Activated CD8-positive, alpha-beta T cell treated with anti-CD3 and anti-CD28 coated beads for 36 hours (primary cell): ENCODE measurements around the gene VTN. TPM values are rescaled to one million over a fixed set of nuclear protein-coding genes. Genes with fewer than 3 reads are reported as not detected.

Source experiments
- ATAC-seq: fragments of 200-7000 bp; cut with Tn5 transposase; one replicate; pipeline ENCODE4 v1.10.0; 2021; ENCODE audit warnings: mild to moderate bottlenecking, moderate library complexity
- CTCF ChIA-PET: fragments of 350-600 bp; sonication (Branson Sonifier 250); formaldehyde crosslinking; loops from one replicate; lab custom pipeline; 2021; ENCODE audit warnings: antibody characterized with exemption; lab: Charles Lee
- POLR2A ChIA-PET: fragments of 350-600 bp; sonication (Branson Sonifier 250); formaldehyde crosslinking; loops from one replicate; lab custom pipeline; 2021; ENCODE audit warnings: antibody characterized with exemption; lab: Charles Lee
- DNase-seq: peaks from one replicate; pipeline ENCODE4 v3.0.0-alpha.2; 2020
- H3K27ac Mint-ChIP-seq: one replicate; pipeline ENCODE4 v1.8.0; 2021; ENCODE audit warnings: mild to moderate bottlenecking, mixed read lengths
- H3K27me3 Mint-ChIP-seq: one replicate; pipeline ENCODE4 v1.8.0; 2021; ENCODE audit warnings: mixed read lengths
- H3K36me3 Mint-ChIP-seq: one replicate; pipeline ENCODE4 v1.8.0; 2021; ENCODE audit warnings: low read depth, mixed read lengths
- H3K4me1 Mint-ChIP-seq: one replicate; pipeline ENCODE4 v1.8.0; 2021; ENCODE audit warnings: low read depth, mixed read lengths
- H3K4me3 Mint-ChIP-seq: one replicate; pipeline ENCODE4 v1.8.0; 2021; ENCODE audit warnings: mild to moderate bottlenecking, moderate library complexity, mixed read lengths
- H3K9me3 Mint-ChIP-seq: one replicate; pipeline ENCODE4 v1.8.0; 2021; ENCODE audit warnings: mixed read lengths
- CTCF ChIP-seq: fragments of 200-600 bp; IDR thresholded peaks from one replicate; pipeline ENCODE4 v1.8.0; 2022; ENCODE audit warnings: antibody characterized with exemption, mild to moderate bottlenecking
- intact Hi-C: fragments of 100-400 bp; cut with micrococcal nuclease; formaldehyde crosslinking; loops from one replicate; pipeline ENCODE4 v1.10.0; 2022
- total RNA-seq, 2 experiments: library from RNA; stranded (reverse); gene quantifications; one replicate each; pipeline ENCODE4 v1.2.3, GENCODE V29; 2021

VTN gene
- total RNA-seq: under 1 TPM in 1 of 2 experiments, not detected in 1; 0.11 TPM

- TF ChIP-seq CTCF: no peak
- ChIA-PET POLR2A (interaction anchor here (1.5 to 5.5 kb wide), 3 partner anchors 10 to 17 kb away, joined by 3 to 35 read pairs (median 5); partner anchors contain the start of gene POLDIP2), CTCF (interaction anchor here (1.4 to 1.7 kb wide), 2 partner anchors 14 to 44 kb away, joined by 3 to 4 read pairs; no protein-coding TSS in a partner anchor)
- no peaks in the 10 kb centered on the region for H3K27me3 Mint-ChIP-seq
- DNase-seq (no peak), ATAC-seq (no peak)
- H3K36me3 Mint-ChIP-seq: peaks cover 9% of the 10 kb centered on the region
- H3K4me1 Mint-ChIP-seq: peaks cover 20% of the 10 kb centered on the region
- no peaks in the 10 kb centered on the region for H3K9me3 Mint-ChIP-seq
- peak within 1 kb of the TSS; percentile 84 for H3K4me3 Mint-ChIP-seq
- peak within 1 kb of the TSS; percentile 86 for H3K27ac Mint-ChIP-seq
- intact Hi-C loops: no loop called here
Observed at GRCh38 chr17:28370035-28370743, at the start of gene VTN. Gene VTN (minus strand): TSS chr17:28370307. CDS start chr17:28370203, 104 bp downstream.

- ATAC-seq (peak; percentile 97), DNase-seq (peak; percentile 72)
- intact Hi-C loops: no loop called here
- ChIA-PET CTCF (interaction anchor here (0.6 to 4.7 kb wide), 47 partner anchors 8 to 335 kb away, joined by 3 to 63 read pairs (median 4); partner anchors contain the start of genes ALDOC, IFT20, SLC13A2 and SLC46A1), POLR2A (interaction anchor here (1.0 to 1.6 kb wide), 4 partner anchors 12 to 73 kb away, joined by 3 to 7 read pairs (median 3); no protein-coding TSS in a partner anchor)
- no peaks in the 10 kb centered on the region for H3K9me3 Mint-ChIP-seq
- TF ChIP-seq CTCF: peak; percentile 76
- H3K4me3 Mint-ChIP-seq: no peak overlapping the region
- H3K4me1 Mint-ChIP-seq: peaks cover 2% of the 10 kb centered on the region
- H3K27me3 Mint-ChIP-seq: peaks cover 4% of the 10 kb centered on the region
- no peaks in the 10 kb centered on the region for H3K36me3 Mint-ChIP-seq
- H3K27ac Mint-ChIP-seq: no peak overlapping the region
Observed at GRCh38 chr17:28416703-28417311, 46.7 kb upstream of the VTN start.

GRCh38 chr17:28415886-28416285, 45.8 kb upstream of the VTN start:
- intact Hi-C loops: no loop called here
- ChIA-PET CTCF (interaction anchor here (0.8 to 4.7 kb wide), 25 partner anchors 9 to 183 kb away, joined by 3 to 63 read pairs (median 4); partner anchors contain the start of genes ALDOC, IFT20, SLC13A2 and SLC46A1), POLR2A (interaction anchor here (1.0 to 1.6 kb wide), 4 partner anchors 11 to 72 kb away, joined by 3 to 7 read pairs (median 3); no protein-coding TSS in a partner anchor)
- Mint-ChIP-seq H3K4me1 (peaks cover 2% of the 10 kb centered on the region), H3K27me3 (peaks cover 4% of the 10 kb centered on the region), H3K27ac (no peak overlapping the region), H3K9me3 (no peaks in the 10 kb centered on the region), H3K4me3 (no peak overlapping the region), H3K36me3 (no peaks in the 10 kb centered on the region)
- TF ChIP-seq CTCF: no peak
- DNase-seq (no peak), ATAC-seq (no peak)

GRCh38 chr17:28413804-28414203, 43.7 kb upstream of the VTN start:
- POLR2A ChIA-PET: no interaction called here
- TF ChIP-seq CTCF: no peak
- ATAC-seq (no peak), DNase-seq (no peak)
- H3K36me3 Mint-ChIP-seq: no peaks in the 10 kb centered on the region
- H3K27ac Mint-ChIP-seq: no peak overlapping the region
- peaks cover 2% of the 10 kb centered on the region for H3K4me1 Mint-ChIP-seq
- no peaks in the 10 kb centered on the region for H3K9me3 Mint-ChIP-seq
- H3K27me3 Mint-ChIP-seq: peaks cover 1% of the 10 kb centered on the region
- CTCF ChIA-PET: interaction anchor here (0.6 kb wide), 1 partner anchor 183 kb away, joined by 4 read pairs; no protein-coding TSS in a partner anchor
- intact Hi-C loops: no loop called here
- no peak overlapping the region for H3K4me3 Mint-ChIP-seq
